GM12891 (cell line): ENCODE results near the gene ADAMTS10.

Experiments used
- PAX5 ChIP-seq: IDR thresholded peaks from 2 replicates; pipeline ENCODE4 v1.6.1; 2011; ENCODE audit warnings: low read length, moderate library complexity, mild to moderate bottlenecking; ENCODE audit not compliant: insufficient read depth, severe bottlenecking
- POLR2A ChIP-seq: IDR thresholded peaks from 2 replicates; pipeline ENCODE4 v1.6.1; 2011; ENCODE audit warnings: low read depth, low read length, control low read depth
- POLR2AphosphoS5 ChIP-seq: IDR thresholded peaks from 2 replicates; pipeline ENCODE4 v1.6.1; 2011; ENCODE audit warnings: low read depth, low read length, control low read depth
- SPI1 ChIP-seq: IDR thresholded peaks from 2 replicates; pipeline ENCODE4 v1.6.1; 2011; ENCODE audit warnings: low read depth, low read length, control low read depth
- TAF1 ChIP-seq: IDR thresholded peaks from 2 replicates; pipeline ENCODE4 v1.6.1; 2011; ENCODE audit warnings: low read depth, low read length, control low read depth

GRCh38 chr19:8631425-8631819 is 20.9 kb upstream of the ADAMTS10 start:
- TF ChIP-seq POLR2AphosphoS5: no peak
- TF ChIP-seq SPI1: no peak
- TF ChIP-seq TAF1: no peak
- TF ChIP-seq POLR2A: no peak
- TF ChIP-seq PAX5: no peak
